AG04450 (cell line): ENCODE results near the gene RNF208. TPM values are rescaled to one million over a fixed set of nuclear protein-coding genes. Genes with fewer than 3 reads are reported as not detected.

ENCODE experiments used
- CTCF ChIA-PET: fragments of 300-600, 350-600 bp; formaldehyde crosslinking; extraction: SDS; loops from one replicate; lab custom pipeline; 2022; ENCODE audit warnings: antibody characterized with exemption, inconsistent platforms; lab: Charles Lee
- POLR2A ChIA-PET: fragments of 350-600 bp; formaldehyde crosslinking; extraction: SDS; loops from one replicate; lab custom pipeline; 2021; ENCODE audit warnings: antibody characterized with exemption, inconsistent platforms; lab: Yijun Ruan, JAX
- DNase-seq: peaks from one replicate; pipeline ENCODE4 v3.0.0-alpha.2; 2011; ENCODE audit warnings: low read depth, low spot score
- H3K27ac ChIP-seq: one replicate; pipeline ENCODE4 v1.5.1; 2012; ENCODE audit warnings: low read depth, low read length, control low read depth
- H3K27me3 ChIP-seq: one replicate; pipeline ENCODE4 v1.6.0; 2012; ENCODE audit warnings: low read length; ENCODE audit not compliant: control insufficient read depth, insufficient read depth
- H3K4me3 ChIP-seq: 2 replicates; pipeline ENCODE4 v1.5.1; 2011; ENCODE audit warnings: mild to moderate bottlenecking, low read depth, low read length, control low read depth
- H3K9me3 ChIP-seq: 2 replicates; pipeline ENCODE4 v1.5.1; 2012; ENCODE audit warnings: low read length; ENCODE audit not compliant: control insufficient read depth, insufficient read depth
- CTCF ChIP-seq: IDR thresholded peaks from 2 replicates; pipeline ENCODE4 v1.5.1; 2011; ENCODE audit warnings: low read depth, low read length, control low read depth, inconsistent platforms
- polyA plus RNA-seq: library from polyadenylated mRNA; depleted of rRNA; stranded (reverse); fragments of >200 nt; gene quantifications from 2 replicates; pipeline ENCODE4 v1.2.3, GENCODE V29; 2011

RNF208 gene
- polyA plus RNA-seq, 1 experiment, result 0.17 TPM

GRCh38 chr9:137221506-137222111 is 431 bp downstream of the RNF208 start:
- ChIA-PET CTCF (no interaction called here), POLR2A (interaction anchor here (0.7 to 1.4 kb wide), 3 partner anchors 13 to 33 kb away, joined by 3 to 6 read pairs (median 3); partner anchors contain the start of gene TUBB4B)

GRCh38 chr9:137221095-137221505 is 940 bp downstream of the RNF208 start:
- ChIA-PET POLR2A (interaction anchor here (0.7 to 1.4 kb wide), 3 partner anchors 12 to 32 kb away, joined by 3 to 6 read pairs (median 3); partner anchors contain the start of gene TUBB4B), CTCF (no interaction called here)

More at GRCh38 chr9:137221506-137222111, 431 bp downstream of the RNF208 start:
- peak overlapping the region; percentile 39 for H3K4me3 ChIP-seq
- no peaks in the 10 kb centered on the region; the same call in 1 of the 2 replicates for H3K9me3 ChIP-seq
- H3K27me3 ChIP-seq, result no peaks in the 10 kb centered on the region
- DNase-seq, result no peak
- no peak overlapping the region for H3K27ac ChIP-seq
- no peak for TF ChIP-seq CTCF

GRCh38 chr9:137220317-137221094 is 1.5 kb downstream of the RNF208 start:
- ChIA-PET POLR2A (interaction anchor here (1.0 to 1.4 kb wide), 2 partner anchors 12 to 32 kb away, joined by 3 read pairs; no protein-coding TSS in a partner anchor), CTCF (no interaction called here)
- Histone ChIP-seq H3K27ac (no peak overlapping the region), H3K27me3 (no peaks in the 10 kb centered on the region), H3K4me3 (no peak overlapping the region), H3K9me3 (no peaks in the 10 kb centered on the region; the same call in 1 of the 2 replicates)
- TF ChIP-seq CTCF, result no peak
- no peak for DNase-seq

More at GRCh38 chr9:137221095-137221505, 940 bp downstream of the RNF208 start:
- no peak for DNase-seq
- no peaks in the 10 kb centered on the region; the same call in 1 of the 2 replicates for H3K9me3 ChIP-seq
- H3K27me3 ChIP-seq, result no peaks in the 10 kb centered on the region
- H3K27ac ChIP-seq, result no peak overlapping the region
- no peak for TF ChIP-seq CTCF
- no peak overlapping the region for H3K4me3 ChIP-seq

GRCh38 chr9:137219757-137220316 is 2.2 kb downstream of the RNF208 start:
- ChIA-PET CTCF (no interaction called here), POLR2A (interaction anchor here (1.4 to 1.8 kb wide), 2 partner anchors 21 to 31 kb away, joined by 3 to 10 read pairs; partner anchors contain the start of gene TUBB4B)
- no peak overlapping the region for H3K27ac ChIP-seq

More at GRCh38 chr9:137219757-137220316, 2.2 kb downstream of the RNF208 start:
- Histone ChIP-seq H3K4me3 (no peak overlapping the region), H3K27me3 (no peaks in the 10 kb centered on the region), H3K9me3 (no peaks in the 10 kb centered on the region; the same call in 1 of the 2 replicates)
- DNase-seq, result no peak
- no peak for TF ChIP-seq CTCF
